ENCODE measurements around the gene SESTD1. TPM values are rescaled to one million over a fixed set of nuclear protein-coding genes. Genes with fewer than 3 reads are reported as not detected.
A peak's percentile ranks its signal among the peaks of the same experiment; 100 is the strongest.

Gene SESTD1
- total RNA-seq, 3 donors from 2014 or later (not counting 1 experiment from before 2014, with no cell fraction given) = 14.7 to 25.2 (median 19.0) TPM

- H3K36me3 Mint-ChIP-seq = peaks cover 7% of the 10 kb centered on the region
- no peaks in the 10 kb centered on the region for H3K27me3 Mint-ChIP-seq (ENCODE audit: low read depth in 2 of 2)
- ATAC-seq (no peak), DNase-seq (peak in 1 of 2 donors; percentile 1)
- peaks cover 23 to 32% of the 10 kb centered on the region in 2 donors for H3K4me1 Mint-ChIP-seq
- intact Hi-C loops (cut with micrococcal nuclease) = no loop called here
- peaks cover 3% of the 10 kb centered on the region in 2 donors for H3K9me3 Mint-ChIP-seq
- Histone ChIP-seq H3K9me3 (ENCODE audit: control insufficient read depth, insufficient read depth, low read length) (no peaks in the 10 kb centered on the region), H3K27ac (ENCODE audit: low read length) (no peak overlapping the region), H3K4me3 (ENCODE audit: low read length) (no peak overlapping the region), H3K36me3 (ENCODE audit: control insufficient read depth, insufficient read depth, low read length) (no peaks in the 10 kb centered on the region), H3K27me3 (ENCODE audit: control insufficient read depth, insufficient read depth, low read length) (no peaks in the 10 kb centered on the region), H3K4me1 (ENCODE audit: control insufficient read depth, insufficient read depth, low read length) (peaks cover 2% of the 10 kb centered on the region)
- H3K27ac Mint-ChIP-seq = peak overlapping the region in 1 of 2 donors; percentile 16
- TF ChIP-seq CTCF (IDR thresholded peaks at IDR 0.05) = no peak
- 84% methylated on average over 3 of the region's 3 CpGs for WGBS (ENCODE audit: insufficient coverage)
- H3K4me3 Mint-ChIP-seq = no peak overlapping the region
These were observed 70.8 kb downstream of the SESTD1 start for GRCh38 chr2:179193759-179194394.

GRCh38 chr2:179191110-179191509 lies 73.5 kb downstream of the SESTD1 start:
- Mint-ChIP-seq H3K36me3 (peaks cover 7% of the 10 kb centered on the region), H3K4me3 (no peak overlapping the region), H3K4me1 (peaks cover 23 to 45% of the 10 kb centered on the region in 2 donors), H3K27me3 (ENCODE audit: low read depth in 2 of 2) (no peaks in the 10 kb centered on the region), H3K9me3 (peaks cover 0 to 3% of the 10 kb centered on the region in 2 donors), H3K27ac (no peak overlapping the region)
- DNase-seq (peak in 1 of 2 donors; percentile 0), ATAC-seq (no peak)
- 85% methylated on average over 2 of the region's 2 CpGs for WGBS (ENCODE audit: insufficient coverage)
- Histone ChIP-seq H3K36me3 (ENCODE audit: control insufficient read depth, insufficient read depth, low read length) (no peaks in the 10 kb centered on the region), H3K4me3 (ENCODE audit: low read length) (no peak overlapping the region), H3K9me3 (ENCODE audit: control insufficient read depth, insufficient read depth, low read length) (no peaks in the 10 kb centered on the region), H3K27ac (ENCODE audit: low read length) (no peak overlapping the region), H3K4me1 (ENCODE audit: control insufficient read depth, insufficient read depth, low read length) (no peaks in the 10 kb centered on the region), H3K27me3 (ENCODE audit: control insufficient read depth, insufficient read depth, low read length) (no peaks in the 10 kb centered on the region)
- intact Hi-C loops (cut with micrococcal nuclease) = no loop called here
- no peak for TF ChIP-seq CTCF (IDR thresholded peaks at IDR 0.05)

- H3K4me3 ChIP-seq (ENCODE audit: low read length) = no peak overlapping the region
- no peak overlapping the region for H3K27ac ChIP-seq (ENCODE audit: low read length)
- intact Hi-C loops (cut with micrococcal nuclease) = no loop called here
- no peaks in the 10 kb centered on the region for H3K27me3 ChIP-seq (ENCODE audit: control insufficient read depth, insufficient read depth, low read length)
- DNase-seq (peak in 1 of 2 donors; percentile 0), ATAC-seq (no peak)
- peaks cover 7% of the 10 kb centered on the region for H3K36me3 Mint-ChIP-seq
- H3K4me3 Mint-ChIP-seq = no peak overlapping the region
- H3K36me3 ChIP-seq (ENCODE audit: control insufficient read depth, insufficient read depth, low read length) = no peaks in the 10 kb centered on the region
- H3K27ac Mint-ChIP-seq = no peak overlapping the region
- no peaks in the 10 kb centered on the region for H3K27me3 Mint-ChIP-seq (ENCODE audit: low read depth in 2 of 2)
- 100% methylated on average over 1 of the region's 1 CpG for WGBS (ENCODE audit: insufficient coverage)
- no peaks in the 10 kb centered on the region for H3K9me3 ChIP-seq (ENCODE audit: control insufficient read depth, insufficient read depth, low read length)
- peaks cover 0 to 13% of the 10 kb centered on the region in 2 donors for H3K4me1 Mint-ChIP-seq
- no peak for TF ChIP-seq CTCF (IDR thresholded peaks at IDR 0.05)
- no peaks in the 10 kb centered on the region for H3K4me1 ChIP-seq (ENCODE audit: control insufficient read depth, insufficient read depth, low read length)
- H3K9me3 Mint-ChIP-seq = no peaks in the 10 kb centered on the region
These were observed 78.5 kb downstream of the SESTD1 start for GRCh38 chr2:179186126-179186525.

- Histone ChIP-seq H3K4me1 (ENCODE audit: control insufficient read depth, insufficient read depth, low read length) (no peaks in the 10 kb centered on the region), H3K36me3 (ENCODE audit: control insufficient read depth, insufficient read depth, low read length) (no peaks in the 10 kb centered on the region), H3K4me3 (ENCODE audit: low read length) (no peak overlapping the region), H3K27ac (ENCODE audit: low read length) (no peak overlapping the region), H3K27me3 (ENCODE audit: control insufficient read depth, insufficient read depth, low read length) (no peaks in the 10 kb centered on the region), H3K9me3 (ENCODE audit: control insufficient read depth, insufficient read depth, low read length) (no peaks in the 10 kb centered on the region)
- peaks cover 3% of the 10 kb centered on the region in 2 donors for H3K9me3 Mint-ChIP-seq
- H3K4me1 Mint-ChIP-seq = peaks cover 0 to 13% of the 10 kb centered on the region in 2 donors
- no peaks in the 10 kb centered on the region for H3K27me3 Mint-ChIP-seq (ENCODE audit: low read depth in 2 of 2)
- WGBS (ENCODE audit: insufficient coverage) = no CpG with 5 or more reads among the region's 1 CpG
- no peak overlapping the region for H3K4me3 Mint-ChIP-seq
- TF ChIP-seq CTCF (IDR thresholded peaks at IDR 0.05) = no peak
- ATAC-seq = no peak
- DNase-seq = no peak
- no peak overlapping the region for H3K27ac Mint-ChIP-seq
- H3K36me3 Mint-ChIP-seq = no peaks in the 10 kb centered on the region
- intact Hi-C loops (cut with micrococcal nuclease) = no loop called here
These were observed 80.0 kb downstream of the SESTD1 start for GRCh38 chr2:179184610-179185009.
